ENCODE measurements around the gene VPS4A.
"Not testable (repeated sequence)": the region's sequence is repeated elsewhere in the genome, so short reads cannot be mapped to it uniquely, and the experiment has no call there.

The VPS4A gene

GRCh38 chr16:69310653-69311532 is at the start of gene VPS4A:
Gene VPS4A, plus strand, starts transcription at chr16:69311350. Its CDS starts 162 bp downstream, at chr16:69311512.
- peak; percentile 99 to 100 for DNase-seq

GRCh38 chr16:69266334-69267063 is 44.7 kb upstream of the VPS4A start:
- no peak for DNase-seq

- no peak for DNase-seq
Measured at GRCh38 chr16:69267633-69268032, 43.5 kb upstream of the VPS4A start.

GRCh38 chr16:69270395-69270794 is 40.8 kb upstream of the VPS4A start:
- DNase-seq = no peak

GRCh38 chr16:69270831-69271230 is 40.3 kb upstream of the VPS4A start:
- no peak for DNase-seq

GRCh38 chr16:69273009-69273408 is 38.1 kb upstream of the VPS4A start:
- DNase-seq = no peak

GRCh38 chr16:69274699-69275235 is 36.4 kb upstream of the VPS4A start:
- DNase-seq = no peak

GRCh38 chr16:69276148-69277115 is 34.7 kb upstream of the VPS4A start:
- DNase-seq = no peak

- no peak for DNase-seq
Measured at GRCh38 chr16:69277413-69277812, 33.7 kb upstream of the VPS4A start.

- no peak for DNase-seq
Measured at GRCh38 chr16:69283851-69284250, 27.3 kb upstream of the VPS4A start.

- no peak for DNase-seq
Measured at GRCh38 chr16:69285240-69285639, 25.9 kb upstream of the VPS4A start.

- DNase-seq = no peak
Measured at GRCh38 chr16:69286941-69287713, 24.0 kb upstream of the VPS4A start.

- DNase-seq = not testable (repeated sequence)
Measured at GRCh38 chr16:69291657-69292056, 19.5 kb upstream of the VPS4A start.

GRCh38 chr16:69293401-69293800 is 17.7 kb upstream of the VPS4A start:
- no peak for DNase-seq

GRCh38 chr16:69294051-69294450 is 17.1 kb upstream of the VPS4A start:
- DNase-seq = no peak

GRCh38 chr16:69296771-69297170 is 14.4 kb upstream of the VPS4A start:
- DNase-seq = not testable (repeated sequence)

- no peak for DNase-seq
Measured at GRCh38 chr16:69298261-69298660, 12.9 kb upstream of the VPS4A start.

- no peak for DNase-seq
Measured at GRCh38 chr16:69301187-69301586, 10.0 kb upstream of the VPS4A start.

GRCh38 chr16:69301861-69302260 is 9.3 kb upstream of the VPS4A start:
- DNase-seq = no peak

- DNase-seq = no peak
Measured at GRCh38 chr16:69302301-69302700, 8.8 kb upstream of the VPS4A start.

GRCh38 chr16:69306031-69306430 is 5.1 kb upstream of the VPS4A start:
- DNase-seq = no peak

- DNase-seq = no peak
Measured at GRCh38 chr16:69307091-69307490, 4.1 kb upstream of the VPS4A start.
